GM12891 (cell line): ENCODE results near the gene PDK3.

Source experiments
- PAX5 ChIP-seq: IDR thresholded peaks from 2 replicates; pipeline ENCODE4 v1.6.1; 2011; ENCODE audit warnings: low read length, moderate library complexity, mild to moderate bottlenecking; ENCODE audit not compliant: insufficient read depth, severe bottlenecking
- POLR2A ChIP-seq: IDR thresholded peaks from 2 replicates; pipeline ENCODE4 v1.6.1; 2011; ENCODE audit warnings: low read depth, low read length, control low read depth
- POLR2AphosphoS5 ChIP-seq: IDR thresholded peaks from 2 replicates; pipeline ENCODE4 v1.6.1; 2011; ENCODE audit warnings: low read depth, low read length, control low read depth
- POU2F2 ChIP-seq: IDR thresholded peaks from 2 replicates; pipeline ENCODE4 v1.6.1; 2011; ENCODE audit warnings: low read depth, mild to moderate bottlenecking, control low read depth, low read length, moderate library complexity
- SPI1 ChIP-seq: IDR thresholded peaks from 2 replicates; pipeline ENCODE4 v1.6.1; 2011; ENCODE audit warnings: low read depth, low read length, control low read depth
- TAF1 ChIP-seq: IDR thresholded peaks from 2 replicates; pipeline ENCODE4 v1.6.1; 2011; ENCODE audit warnings: low read depth, low read length, control low read depth

- TF ChIP-seq POLR2A (no peak), POLR2AphosphoS5 (no peak), TAF1 (no peak), SPI1 (no peak), POU2F2 (no peak), PAX5 (no peak)
Observed at GRCh38 chrX:24428516-24428915, 36.6 kb upstream of the PDK3 start.
